ENCODE data around the gene SMIM13. TPM values are rescaled to one million over a fixed set of nuclear protein-coding genes. Genes with fewer than 3 reads are reported as not detected.

The SMIM13 gene
- total RNA-seq, 1 experiment from 2014 or later = 22.2 TPM

- no peaks in the 10 kb centered on the region for H3K4me1 ChIP-seq (replicated peaks; ENCODE audit: insufficient read depth)
- H3F3A ChIP-seq (ENCODE audit: insufficient read depth, low read depth) = no peaks in the 10 kb centered on the region
- H3K36me3 ChIP-seq (ENCODE audit: low read depth) = no peaks in the 10 kb centered on the region
- no peak overlapping the region for H2AFZ ChIP-seq
- no peak for DNase-seq
- intact Hi-C loops (cut with micrococcal nuclease; ENCODE audit: unreplicated experiment) = no loop called here
- H3K4me2 ChIP-seq = no peak overlapping the region
- H4K20me1 ChIP-seq (ENCODE audit: insufficient read depth) = no peaks in the 10 kb centered on the region
- H3K4me3 ChIP-seq = no peak overlapping the region
- no peaks in the 10 kb centered on the region for H3K79me2 ChIP-seq (ENCODE audit: low read depth)
- no peaks in the 10 kb centered on the region for H3K9me3 ChIP-seq (ENCODE audit: insufficient read depth, low read depth)
- POLR2A ChIA-PET (ENCODE audit: unreplicated experiment) = interaction anchor here (0.6 kb wide), 1 partner anchor 129 kb away, joined by 3 read pairs; no protein-coding TSS in a partner anchor
- no TSS peak for BruUV-seq (replicated peaks)
- no peaks in the 10 kb centered on the region for H3K27me3 ChIP-seq (ENCODE audit: insufficient read depth, low read depth)
- H3K9me2 ChIP-seq (ENCODE audit: insufficient read depth) = no peaks in the 10 kb centered on the region
- TF ChIP-seq EZH2 (IDR thresholded peaks at IDR 0.05; ENCODE audit: low read depth) (no peak), CTCF (conservative IDR thresholded peaks at IDR 0.05) (no peak)
- H3K27ac ChIP-seq = no peak overlapping the region
- CTCF ChIA-PET = no interaction called here
Observed at GRCh38 chr6:11149551-11149950, 55.9 kb downstream of the SMIM13 start.

- no peaks in the 10 kb centered on the region for H3K9me2 ChIP-seq (ENCODE audit: insufficient read depth)
- no peaks in the 10 kb centered on the region for H3K79me2 ChIP-seq (ENCODE audit: low read depth)
- no peaks in the 10 kb centered on the region for H4K20me1 ChIP-seq (ENCODE audit: insufficient read depth)
- ChIA-PET POLR2A (ENCODE audit: unreplicated experiment) (no interaction called here), CTCF (no interaction called here)
- no peaks in the 10 kb centered on the region for H3K27me3 ChIP-seq (ENCODE audit: insufficient read depth, low read depth)
- no peak for TF ChIP-seq EZH2 (IDR thresholded peaks at IDR 0.05; ENCODE audit: low read depth)
- no peak for TF ChIP-seq CTCF (conservative IDR thresholded peaks at IDR 0.05)
- no TSS peak for BruUV-seq (replicated peaks)
- no peaks in the 10 kb centered on the region for H3F3A ChIP-seq (ENCODE audit: insufficient read depth, low read depth)
- no peak for DNase-seq
- H3K4me3 ChIP-seq = no peak overlapping the region
- no peak overlapping the region for H3K27ac ChIP-seq
- H3K36me3 ChIP-seq (ENCODE audit: low read depth) = no peaks in the 10 kb centered on the region
- intact Hi-C loops (cut with micrococcal nuclease; ENCODE audit: unreplicated experiment) = no loop called here
- no peak overlapping the region for H2AFZ ChIP-seq
- no peaks in the 10 kb centered on the region for H3K4me1 ChIP-seq (replicated peaks; ENCODE audit: insufficient read depth)
- no peaks in the 10 kb centered on the region for H3K9me3 ChIP-seq (ENCODE audit: insufficient read depth, low read depth)
- H3K4me2 ChIP-seq = no peak overlapping the region
Observed at GRCh38 chr6:11151488-11151887, 57.9 kb downstream of the SMIM13 start.

GRCh38 chr6:11152581-11152980 is 58.9 kb downstream of the SMIM13 start:
- Histone ChIP-seq H3K4me3 (no peak overlapping the region), H3K4me1 (replicated peaks; ENCODE audit: insufficient read depth) (no peaks in the 10 kb centered on the region), H3F3A (ENCODE audit: insufficient read depth, low read depth) (no peaks in the 10 kb centered on the region), H3K9me3 (ENCODE audit: insufficient read depth, low read depth) (no peaks in the 10 kb centered on the region), H3K27me3 (ENCODE audit: insufficient read depth, low read depth) (no peaks in the 10 kb centered on the region), H3K27ac (no peak overlapping the region), H4K20me1 (ENCODE audit: insufficient read depth) (no peaks in the 10 kb centered on the region), H3K79me2 (ENCODE audit: low read depth) (no peaks in the 10 kb centered on the region), H3K36me3 (ENCODE audit: low read depth) (no peaks in the 10 kb centered on the region), H3K4me2 (no peak overlapping the region), H3K9me2 (ENCODE audit: insufficient read depth) (no peaks in the 10 kb centered on the region), H2AFZ (no peak overlapping the region)
- BruUV-seq (replicated peaks) = no TSS peak
- no peak for DNase-seq
- ChIA-PET POLR2A (ENCODE audit: unreplicated experiment) (no interaction called here), CTCF (no interaction called here)
- TF ChIP-seq EZH2 (IDR thresholded peaks at IDR 0.05; ENCODE audit: low read depth) = no peak
- intact Hi-C loops (cut with micrococcal nuclease; ENCODE audit: unreplicated experiment) = no loop called here

GRCh38 chr6:11153447-11153846 is 59.8 kb downstream of the SMIM13 start:
- no peak for DNase-seq
- Histone ChIP-seq H3K27me3 (ENCODE audit: insufficient read depth, low read depth) (no peaks in the 10 kb centered on the region), H3K79me2 (ENCODE audit: low read depth) (no peaks in the 10 kb centered on the region), H3K36me3 (ENCODE audit: low read depth) (no peaks in the 10 kb centered on the region), H3K4me1 (replicated peaks; ENCODE audit: insufficient read depth) (no peaks in the 10 kb centered on the region), H3K9me3 (ENCODE audit: insufficient read depth, low read depth) (no peaks in the 10 kb centered on the region), H4K20me1 (ENCODE audit: insufficient read depth) (no peaks in the 10 kb centered on the region), H3K9me2 (ENCODE audit: insufficient read depth) (no peaks in the 10 kb centered on the region), H2AFZ (no peak overlapping the region), H3F3A (ENCODE audit: insufficient read depth, low read depth) (no peaks in the 10 kb centered on the region), H3K4me2 (no peak overlapping the region), H3K4me3 (no peak overlapping the region), H3K27ac (no peak overlapping the region)
- ChIA-PET POLR2A (ENCODE audit: unreplicated experiment) (no interaction called here), CTCF (no interaction called here)
- TF ChIP-seq EZH2 (IDR thresholded peaks at IDR 0.05; ENCODE audit: low read depth) = no peak
- no peak for TF ChIP-seq CTCF (conservative IDR thresholded peaks at IDR 0.05)
- intact Hi-C loops (cut with micrococcal nuclease; ENCODE audit: unreplicated experiment) = no loop called here
- no TSS peak for BruUV-seq (replicated peaks)

Data from PC-9 (cell line).